NCI-H2107 treated with DMSO at 0.1 percent for 48 hours (cell line): Measurements from ENCODE around the gene SLC12A7.
"Not testable (repeated sequence)": the region's sequence is repeated elsewhere in the genome, so short reads cannot be mapped to it uniquely, and the experiment has no call there.

Source experiments
- DNase-seq: peaks from one replicate; lab custom pipeline; 2025; ENCODE audit not compliant: unreplicated experiment; lab: John Stamatoyannopoulos, UW

The SLC12A7 gene

GRCh38 chr5:1026700-1027621, 84.9 kb downstream of the SLC12A7 start:
- no peak for DNase-seq

- not testable (repeated sequence) for DNase-seq
Observed at GRCh38 chr5:1021969-1022336, 89.9 kb downstream of the SLC12A7 start.

GRCh38 chr5:1021136-1021968, 90.5 kb downstream of the SLC12A7 start:
- no peak for DNase-seq

GRCh38 chr5:1020452-1020961, 91.4 kb downstream of the SLC12A7 start:
- no peak for DNase-seq

GRCh38 chr5:1019001-1019905, 92.6 kb downstream of the SLC12A7 start:
- no peak for DNase-seq

GRCh38 chr5:1018596-1018995, 93.3 kb downstream of the SLC12A7 start:
- DNase-seq: no peak

- DNase-seq: no peak
Observed at GRCh38 chr5:1017691-1018455, 94.0 kb downstream of the SLC12A7 start.

- no peak for DNase-seq
Observed at GRCh38 chr5:1017056-1017455, 94.8 kb downstream of the SLC12A7 start.

GRCh38 chr5:1016476-1016875, 95.4 kb downstream of the SLC12A7 start:
- no peak for DNase-seq

- DNase-seq: no peak
Observed at GRCh38 chr5:1016036-1016435, 95.8 kb downstream of the SLC12A7 start.

- no peak for DNase-seq
Observed at GRCh38 chr5:1015507-1015906, 96.4 kb downstream of the SLC12A7 start.

- DNase-seq: no peak
Observed at GRCh38 chr5:1014781-1015221, 97.1 kb downstream of the SLC12A7 start.

GRCh38 chr5:1014346-1014745, 97.5 kb downstream of the SLC12A7 start:
- no peak for DNase-seq

- DNase-seq: no peak
Observed at GRCh38 chr5:1013948-1014301, 97.9 kb downstream of the SLC12A7 start.

GRCh38 chr5:1013238-1013947, 98.5 kb downstream of the SLC12A7 start:
- DNase-seq: no peak

- DNase-seq: no peak
Observed at GRCh38 chr5:1012900-1013237, 99.0 kb downstream of the SLC12A7 start.

GRCh38 chr5:1012313-1012841, 99.5 kb downstream of the SLC12A7 start:
- no peak for DNase-seq

- no peak for DNase-seq
Observed at GRCh38 chr5:1011741-1012312, 100.0 kb downstream of the SLC12A7 start.

- peak; percentile 39 for DNase-seq
Observed at GRCh38 chr5:1011226-1011631, 100.6 kb downstream of the SLC12A7 start.
